IPS-18c (cell line): Measurements from ENCODE around the gene C9orf43.

Experiments used
- H3K4me3 ChIP-seq: 2 replicates; pipeline ENCODE4 v1.7.0; 2013; ENCODE audit warnings: low read depth, mild to moderate bottlenecking, low read length, moderate library complexity; ENCODE audit not compliant: insufficient read depth
- H3K9me3 ChIP-seq: one replicate; pipeline ENCODE4 v1.6.1; 2013; ENCODE audit warnings: mild to moderate bottlenecking, low read length, moderate library complexity; ENCODE audit not compliant: control insufficient read depth, insufficient read depth

C9orf43 gene

DNA sequence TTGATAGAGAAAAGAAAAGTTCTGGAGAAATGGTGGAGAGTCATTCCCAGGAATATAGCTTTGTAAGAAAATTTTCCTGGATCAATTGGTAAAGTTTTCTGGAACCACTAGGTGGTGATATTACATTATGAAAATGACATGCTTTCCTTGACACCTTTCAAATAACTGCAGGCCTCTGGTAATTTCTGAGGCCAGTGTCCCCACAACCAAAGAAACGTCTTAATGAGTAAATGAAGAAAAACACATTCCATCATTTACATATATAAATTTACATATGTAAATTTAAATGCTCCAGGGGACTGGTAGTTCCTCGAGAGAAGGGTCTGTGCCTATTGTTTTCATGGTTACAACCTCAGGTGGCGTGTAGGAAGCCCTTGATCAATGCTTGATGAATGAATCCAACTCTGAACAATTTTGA, 35.8 kb downstream of the C9orf43 start:
- no peaks in the 10 kb centered on the region for H3K9me3 ChIP-seq
- no peak overlapping the region for H3K4me3 ChIP-seq

DNA sequence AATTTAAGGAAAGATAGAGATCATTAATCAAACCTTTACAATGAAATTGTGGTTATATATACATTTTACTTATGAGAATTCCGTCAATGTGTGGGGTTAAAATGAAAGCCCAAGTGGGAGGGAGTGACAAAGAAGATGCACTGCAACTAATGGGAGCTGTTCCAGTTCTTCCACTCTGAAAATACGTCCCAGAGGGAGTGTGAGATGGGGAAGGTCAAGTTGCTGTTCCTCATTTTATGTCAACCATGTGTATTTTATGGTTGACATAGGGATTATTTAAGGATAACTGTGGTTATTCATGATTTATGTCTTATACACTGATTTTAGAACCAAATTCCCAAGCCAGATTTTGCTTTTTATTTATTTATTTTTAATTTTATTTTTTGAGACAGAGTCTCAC, 38.8 kb downstream of the C9orf43 start:
- Histone ChIP-seq H3K9me3 (no peaks in the 10 kb centered on the region), H3K4me3 (no peak overlapping the region)

DNA sequence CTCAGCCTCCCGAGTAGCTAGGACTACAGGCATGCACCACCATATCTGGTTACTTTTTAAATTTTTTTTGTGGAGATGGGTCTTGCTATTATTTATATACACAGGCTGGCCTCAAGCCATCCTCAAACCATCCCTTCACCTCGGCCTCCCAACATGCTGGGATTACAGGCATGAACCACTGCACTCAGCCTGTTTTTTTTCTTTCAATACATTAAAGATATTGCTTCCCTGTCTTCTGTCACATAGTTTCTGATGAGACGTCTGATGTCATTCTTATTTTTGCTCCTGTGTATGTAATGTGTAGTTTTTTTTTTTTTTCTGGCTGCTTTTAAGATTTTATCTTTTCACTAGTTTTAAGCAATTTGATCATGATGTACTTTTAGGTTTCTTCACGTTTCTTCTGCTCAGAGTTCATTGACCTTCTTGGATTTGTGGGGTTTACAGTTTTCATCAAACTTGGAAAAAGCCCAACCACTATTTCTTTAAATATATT, 41.6 kb downstream of the C9orf43 start:
- H3K9me3 ChIP-seq, result no peaks in the 10 kb centered on the region
- no peak overlapping the region for H3K4me3 ChIP-seq

DNA sequence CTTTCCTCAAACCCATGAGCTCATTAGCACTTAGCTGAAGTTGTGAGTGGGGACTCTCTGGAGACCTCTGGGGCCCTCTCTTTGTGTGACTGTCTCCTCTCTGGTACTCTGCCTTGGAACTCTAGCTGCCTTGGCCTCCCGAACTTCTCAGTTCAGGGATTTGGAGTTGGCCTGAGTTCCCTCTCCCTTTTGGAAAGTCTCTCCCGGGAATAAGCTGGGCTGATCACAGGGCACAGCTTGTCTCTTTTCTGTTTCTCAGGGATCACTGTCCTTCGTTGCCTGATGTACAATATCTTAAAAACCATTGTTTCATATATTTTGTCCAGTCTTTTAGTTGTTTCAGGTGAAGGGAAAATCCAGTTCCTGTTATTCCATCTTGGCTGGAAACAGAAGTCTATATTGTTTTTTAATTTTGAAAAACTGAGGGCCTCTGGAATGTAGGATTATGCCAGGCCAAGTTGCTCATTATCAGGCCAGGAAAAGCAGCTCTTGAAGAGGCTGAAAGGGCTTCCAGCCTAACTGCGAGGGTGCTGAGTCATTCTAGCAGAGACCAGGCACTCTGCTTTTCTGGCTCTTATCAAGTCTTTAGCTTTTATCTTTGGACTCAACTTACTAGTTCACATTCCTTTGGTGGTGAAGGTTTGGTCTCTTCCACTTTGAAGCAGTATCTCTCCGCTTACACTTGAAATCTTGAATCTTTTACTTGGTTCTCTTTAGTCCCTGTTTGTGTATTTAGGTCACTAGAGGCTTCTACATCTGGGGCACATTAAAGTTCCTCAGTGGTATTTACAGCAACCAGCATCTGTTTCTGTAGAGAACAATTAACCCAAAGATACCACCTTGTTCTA, 44.6 kb downstream of the C9orf43 start:
- Histone ChIP-seq H3K4me3 (no peak overlapping the region), H3K9me3 (no peaks in the 10 kb centered on the region)

DNA sequence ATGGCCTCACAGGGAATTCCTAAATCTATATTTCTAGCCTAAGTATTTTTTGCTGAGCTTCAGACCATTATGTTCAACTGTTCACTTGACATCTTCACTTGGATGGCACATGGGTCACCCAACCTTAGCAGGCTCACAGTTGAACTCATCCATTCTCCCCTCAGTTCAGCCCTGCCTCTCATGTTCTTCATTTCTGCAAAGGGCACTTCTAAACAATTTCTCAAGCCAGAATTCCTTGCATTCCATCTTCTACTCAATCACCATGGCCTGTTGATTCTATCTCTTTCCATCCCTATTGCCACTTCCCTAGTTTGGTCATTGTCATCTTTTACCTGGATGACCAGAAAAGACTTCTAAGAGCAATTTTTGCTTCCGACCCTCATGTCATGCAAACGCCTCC, 45.7 kb downstream of the C9orf43 start:
- H3K4me3 ChIP-seq, result no peak overlapping the region

DNA sequence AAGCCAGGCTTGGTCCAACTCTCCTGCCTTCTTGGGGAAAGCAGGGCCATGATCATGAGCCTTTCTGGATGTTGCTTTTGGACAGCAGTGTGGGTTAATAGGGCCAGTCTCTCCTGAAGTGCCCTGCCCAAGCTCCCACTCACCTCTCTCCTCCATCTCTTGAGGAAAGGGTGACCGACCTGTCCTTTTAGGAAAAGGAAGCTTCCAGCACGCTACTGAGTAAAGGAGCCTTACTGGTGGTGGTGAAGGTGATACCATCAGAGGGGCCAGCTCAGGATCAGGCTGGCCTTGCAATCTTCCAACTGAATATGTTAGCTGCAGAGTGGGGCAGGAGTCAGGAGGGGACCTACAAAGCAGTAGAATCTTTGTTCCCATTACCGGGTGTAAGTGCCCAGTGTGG, 50.7 kb downstream of the C9orf43 start:
- no peak overlapping the region for H3K4me3 ChIP-seq
- no peaks in the 10 kb centered on the region for H3K9me3 ChIP-seq

More for the DNA sequence above, 45.7 kb downstream of the C9orf43 start:
- H3K9me3 ChIP-seq, result no peaks in the 10 kb centered on the region

DNA sequence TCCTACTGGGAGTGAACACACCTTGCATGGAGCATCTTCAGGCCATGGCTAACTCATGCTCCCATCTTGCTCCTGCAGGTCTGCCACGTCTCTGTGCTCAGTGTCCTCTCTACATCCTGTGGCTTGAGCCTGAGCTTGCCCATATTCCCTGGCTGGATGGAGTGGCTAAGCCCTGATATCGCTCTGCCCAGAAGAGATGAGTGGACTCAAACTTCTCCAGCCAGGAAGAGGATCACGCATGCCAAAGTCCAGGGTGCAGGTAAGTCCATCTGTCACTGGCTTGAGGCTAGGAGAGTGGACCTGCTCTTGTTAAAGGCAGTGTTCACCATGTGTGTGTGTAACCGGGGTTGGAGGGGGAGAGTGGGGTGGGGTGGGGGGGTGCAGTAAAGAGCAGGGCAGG, 51.4 kb downstream of the C9orf43 start:
- Histone ChIP-seq H3K4me3 (no peak overlapping the region), H3K9me3 (no peaks in the 10 kb centered on the region)

DNA sequence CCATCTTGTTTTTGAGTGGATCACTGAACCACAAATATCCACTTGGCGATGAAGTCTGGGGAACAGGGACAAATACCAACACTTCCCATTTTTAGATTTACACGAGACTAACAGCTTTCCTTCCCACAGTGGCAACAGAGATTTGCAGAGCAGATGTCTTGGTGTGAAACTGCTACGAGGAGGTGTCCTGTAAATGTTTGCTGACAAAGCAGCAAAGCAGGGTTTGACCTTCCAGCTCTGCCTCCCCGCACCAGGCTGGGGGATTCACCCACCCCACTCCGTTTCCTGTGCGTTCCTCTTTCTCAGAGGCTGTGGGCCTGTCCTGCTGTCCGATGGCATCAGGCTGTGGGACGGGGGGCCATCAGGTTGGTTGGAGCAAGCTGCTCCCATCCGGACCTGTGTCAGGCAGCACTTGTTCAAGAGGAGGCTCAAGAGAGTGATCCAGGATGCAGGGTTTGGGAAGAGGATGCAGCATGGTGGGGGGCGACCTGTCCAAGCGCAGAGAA, 52.3 kb downstream of the C9orf43 start:
- H3K9me3 ChIP-seq, result no peaks in the 10 kb centered on the region
- H3K4me3 ChIP-seq, result peak overlapping the region; percentile 36; the same call in 1 of the 2 replicates

DNA sequence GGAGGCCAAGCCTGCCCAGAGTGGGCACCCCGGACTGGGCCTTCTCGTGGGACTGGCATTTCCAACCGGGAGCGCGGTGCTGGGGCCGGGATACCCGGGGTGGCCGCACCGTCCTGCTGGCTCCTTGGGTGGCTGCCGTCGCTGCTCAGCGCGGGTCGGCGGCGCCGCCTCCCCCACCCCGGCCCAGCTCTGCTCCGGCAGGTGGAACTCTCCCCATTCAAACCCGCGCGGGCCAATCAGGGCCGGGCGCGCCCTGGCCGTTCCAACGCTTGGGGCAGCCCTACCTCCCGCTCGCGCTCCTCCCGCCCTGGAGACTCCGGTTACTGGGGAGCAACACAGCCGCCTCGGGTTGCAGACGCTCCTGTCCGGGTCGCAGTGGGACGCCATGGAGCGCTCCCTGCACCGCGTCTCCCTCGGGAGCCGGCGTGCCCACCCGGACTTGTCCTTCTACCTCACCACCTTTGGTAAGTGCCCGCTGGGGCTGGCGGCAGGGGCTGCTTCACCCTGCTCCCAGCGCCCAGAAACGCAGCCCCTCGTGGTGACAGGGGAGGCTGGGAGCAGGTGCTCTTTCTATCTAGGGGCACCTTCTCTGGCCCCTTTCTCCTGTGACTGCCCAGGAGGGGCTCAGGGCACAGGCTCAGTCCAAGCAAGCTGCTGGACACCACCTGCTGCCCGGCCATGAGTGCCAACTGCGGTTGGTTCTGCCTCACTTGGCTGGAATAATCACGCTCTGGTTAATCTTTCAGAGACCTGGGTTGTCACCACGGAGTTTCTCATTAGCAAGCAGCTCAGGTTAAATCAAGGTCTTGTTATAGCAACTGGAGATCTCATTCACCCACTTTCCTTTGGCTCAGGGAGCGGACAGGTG, 53.1 kb downstream of the C9orf43 start, which contains the start of gene RGS3:
RGS3 (plus strand) TSS at position 310 of the 868 bp plus-strand sequence; CDS start at position 386, 76 bp downstream.
- Histone ChIP-seq H3K9me3 (no peaks in the 10 kb centered on the region), H3K4me3 (peak within 1 kb of the TSS; percentile 57)

DNA sequence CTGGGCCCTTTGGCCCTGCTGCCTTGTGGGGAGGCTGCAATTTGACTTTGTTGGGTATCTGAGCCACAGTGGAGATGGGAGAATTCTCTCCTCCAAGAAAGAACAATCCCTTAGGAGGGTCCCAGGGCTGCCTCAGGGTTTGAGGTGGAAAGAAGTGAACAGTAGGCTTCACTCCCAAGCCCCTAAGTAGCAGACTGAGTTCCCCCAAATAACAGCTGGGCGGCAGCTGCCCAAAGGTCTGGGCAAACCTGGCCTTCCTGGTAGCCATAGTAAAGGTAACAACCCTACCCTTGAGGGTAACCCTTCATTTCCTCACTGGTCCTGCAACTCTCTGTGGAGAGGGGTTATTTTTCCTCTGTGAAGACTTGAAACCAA, 53.7 kb downstream of the C9orf43 start:
- no peaks in the 10 kb centered on the region for H3K9me3 ChIP-seq
- no peak overlapping the region; the same call in 1 of the 2 replicates for H3K4me3 ChIP-seq

DNA sequence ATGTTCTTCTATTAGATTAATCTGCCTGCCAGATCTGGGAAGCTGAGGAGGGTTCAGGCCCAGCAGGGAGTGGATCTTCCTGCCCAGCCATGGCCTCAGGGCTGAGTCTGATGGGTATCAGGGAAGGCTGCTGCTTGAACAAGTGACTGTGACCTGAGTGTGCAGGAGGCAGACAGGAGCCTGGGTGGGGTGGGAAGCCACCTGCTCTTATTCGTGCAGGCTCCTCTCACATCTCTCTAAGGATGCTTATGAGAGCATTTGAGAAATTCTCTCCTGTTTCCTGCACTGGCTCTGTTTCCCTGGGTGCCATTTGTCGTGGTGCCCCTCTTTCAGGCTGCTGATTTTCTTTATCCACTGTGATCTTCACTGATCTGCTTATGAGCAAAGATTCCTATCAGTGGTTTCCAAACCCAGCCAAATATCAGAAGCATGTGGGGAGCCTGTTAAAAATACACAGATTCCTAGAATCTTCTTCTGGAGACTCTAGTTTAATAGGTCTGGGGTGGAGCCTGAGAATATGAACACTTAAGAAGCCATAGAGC, 55.1 kb downstream of the C9orf43 start:
- no peak overlapping the region for H3K4me3 ChIP-seq
- H3K9me3 ChIP-seq, result no peaks in the 10 kb centered on the region

DNA sequence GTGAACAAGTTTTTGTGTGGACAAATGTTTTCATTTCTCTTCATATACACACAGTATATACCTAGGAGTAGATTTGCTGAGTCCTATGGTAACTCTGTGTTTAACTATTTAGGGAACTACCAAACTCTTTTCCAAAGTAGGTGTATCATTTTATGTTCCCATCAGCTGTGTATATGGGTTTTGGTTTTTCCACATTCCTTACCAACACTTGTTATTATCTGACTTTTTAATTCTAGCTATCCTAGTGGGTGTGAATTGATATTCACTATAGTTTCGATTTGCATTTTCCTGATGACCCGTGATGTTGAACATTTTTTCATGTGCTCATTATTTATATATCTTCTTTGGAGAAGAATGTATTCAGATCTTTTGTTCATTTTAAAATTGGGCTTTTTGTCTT, 56.6 kb downstream of the C9orf43 start:
- no peaks in the 10 kb centered on the region for H3K9me3 ChIP-seq
- H3K4me3 ChIP-seq, result no peak overlapping the region

DNA sequence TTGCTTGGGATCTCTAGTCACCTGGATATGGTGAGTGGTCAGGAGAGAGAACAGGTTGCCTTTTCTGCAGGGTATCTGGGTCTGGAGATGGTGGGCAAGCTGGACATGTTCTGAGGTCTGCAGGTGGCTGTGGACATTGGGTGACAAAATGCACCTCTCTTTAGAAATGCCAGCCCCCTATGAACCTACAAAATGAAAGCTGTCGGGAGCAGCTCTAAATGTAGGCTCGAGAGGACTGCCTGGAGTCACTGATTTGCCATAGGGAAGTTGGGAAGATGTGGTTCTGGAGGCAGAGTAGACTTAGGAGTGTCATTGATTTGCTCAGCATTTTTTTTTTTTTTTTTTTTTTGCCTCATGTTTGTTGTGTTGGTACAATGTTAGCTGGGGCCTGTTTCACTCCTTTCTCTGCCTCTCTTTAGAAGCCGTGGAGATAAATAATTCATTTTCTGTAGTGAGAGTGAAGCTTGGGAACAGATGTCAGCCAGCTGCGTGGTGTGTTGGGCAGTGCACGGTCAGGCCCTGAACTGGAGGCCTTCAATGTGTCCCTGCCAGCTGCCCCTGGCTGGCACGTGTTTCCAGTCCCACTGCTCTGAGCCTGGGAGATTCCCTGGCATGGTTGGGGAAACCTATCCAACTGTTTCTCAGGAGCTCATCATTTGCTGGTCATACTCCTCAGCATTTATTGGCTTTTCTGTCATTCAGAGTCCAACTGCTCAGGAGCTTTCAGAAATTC, 58.3 kb downstream of the C9orf43 start:
- H3K9me3 ChIP-seq, result no peaks in the 10 kb centered on the region
- no peak overlapping the region for H3K4me3 ChIP-seq

DNA sequence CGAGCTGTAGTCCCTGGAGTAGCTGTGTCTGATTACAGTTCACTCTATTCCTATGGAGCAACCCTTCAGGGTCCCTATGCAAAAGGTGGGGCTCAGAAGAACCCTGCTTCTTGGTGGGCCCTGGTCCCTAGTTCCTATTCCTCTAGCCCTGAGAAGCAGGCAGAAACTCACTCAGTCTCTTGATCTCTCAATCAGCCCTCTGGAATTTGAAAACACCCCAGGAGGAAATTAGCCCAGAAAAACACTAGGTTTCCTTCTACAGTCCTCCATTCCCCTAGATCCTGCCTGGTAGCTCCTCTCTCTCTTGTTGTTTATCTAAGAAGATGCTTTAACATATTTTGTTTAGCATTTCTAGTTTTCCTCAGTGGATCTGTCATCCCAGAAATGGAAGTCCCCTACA, 60.6 kb downstream of the C9orf43 start:
- Histone ChIP-seq H3K4me3 (no peak overlapping the region), H3K9me3 (no peaks in the 10 kb centered on the region)

DNA sequence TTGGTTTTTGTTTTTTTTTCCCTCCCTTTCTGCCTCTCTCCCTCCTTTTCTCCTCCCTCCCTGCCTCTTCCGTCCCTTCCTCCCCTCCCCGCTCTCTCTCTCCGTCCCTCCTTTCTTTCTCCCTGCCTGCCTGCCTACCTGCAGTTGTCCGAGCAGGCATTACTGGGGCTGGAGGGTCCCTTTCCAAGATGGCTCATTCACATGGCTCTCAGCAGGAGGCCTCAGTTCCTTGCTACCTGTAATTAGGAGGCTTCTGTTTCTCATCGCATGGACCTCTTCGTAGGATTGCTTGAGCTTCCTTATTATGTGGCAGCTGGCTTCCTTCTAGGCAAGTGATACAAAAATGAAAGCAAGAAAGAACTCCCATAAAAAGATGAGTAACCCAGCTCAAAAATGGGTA, 61.0 kb downstream of the C9orf43 start:
- H3K9me3 ChIP-seq, result no peaks in the 10 kb centered on the region
- no peak overlapping the region for H3K4me3 ChIP-seq

DNA sequence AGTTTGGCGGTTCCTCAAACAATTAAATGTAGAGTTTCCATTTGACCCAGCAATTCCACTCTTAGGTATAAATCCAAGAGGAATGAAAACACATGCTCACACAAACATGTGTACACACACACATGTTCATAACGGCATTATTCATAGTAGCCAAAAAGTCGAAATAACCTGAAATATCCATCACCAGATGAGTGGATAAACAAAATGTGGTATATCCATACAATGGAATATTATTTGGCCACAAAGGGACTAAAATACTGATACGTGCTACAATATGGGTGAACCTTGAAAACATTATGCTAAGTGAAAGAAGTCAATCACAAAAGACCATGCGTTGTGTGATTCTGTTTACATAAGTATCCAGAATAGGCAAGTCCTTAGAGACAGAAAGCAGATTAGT, 61.7 kb downstream of the C9orf43 start:
- Histone ChIP-seq H3K9me3 (no peaks in the 10 kb centered on the region), H3K4me3 (no peak overlapping the region)
